HepG2 (cell line): ENCODE data around the gene CCDC57. TPM values are rescaled to one million over a fixed set of nuclear protein-coding genes. Genes with fewer than 3 reads are reported as not detected.

ENCODE experiments used
- AKAP8 ChIP-seq: sonication (generic); formaldehyde crosslinking; IDR thresholded peaks from 2 replicates; pipeline ENCODE4 v1.5.1; 2020; ENCODE audit warnings: mild to moderate bottlenecking, missing genetic modification reagents
- BHLHE40 ChIP-seq: IDR thresholded peaks from 2 replicates; pipeline ENCODE4 v1.6.1; 2011; ENCODE audit warnings: low read length, improper control_type of control experiment
- CHD4 ChIP-seq: fragments of 200-600 bp; sonication (generic); IDR thresholded peaks from 2 replicates; pipeline ENCODE4 v1.7.0; 2017; ENCODE audit warnings: mild to moderate bottlenecking, low read length, borderline replicate concordance
- CREM ChIP-seq, 2 experiments: sonication (generic) in 1 of 2; formaldehyde crosslinking in 1 of 2; IDR thresholded peaks; 2 replicates each; pipeline versions ENCODE4 v1.4.0 to v1.6.1; 2016 to 2020; ENCODE audit warnings: antibody characterized with exemption in 1 of 2, mild to moderate bottlenecking in 1 of 2, missing genetic modification reagents in 1 of 2
- GRHL1 ChIP-seq: sonication (generic); formaldehyde crosslinking; conservative IDR thresholded peaks from 2 replicates; pipeline ENCODE4 v1.8.0; 2022; ENCODE audit warnings: missing genetic modification reagents
- JUN ChIP-seq: sonication (generic); formaldehyde crosslinking; IDR thresholded peaks from 2 replicates; pipeline ENCODE4 v1.4.0; 2020; ENCODE audit warnings: mild to moderate bottlenecking, missing genetic modification reagents
- KLF13 ChIP-seq: sonication (generic); formaldehyde crosslinking; IDR thresholded peaks from 2 replicates; pipeline ENCODE4 v1.4.0; 2020; ENCODE audit warnings: mild to moderate bottlenecking, missing genetic modification reagents
- MXD4 ChIP-seq: IDR thresholded peaks from 2 replicates; pipeline ENCODE4 v1.6.1; 2016; ENCODE audit warnings: mild to moderate bottlenecking, missing biosample characterization, missing genetic modification reagents
- TP53 ChIP-seq: sonication (generic); formaldehyde crosslinking; conservative IDR thresholded peaks from 2 replicates; pipeline ENCODE4 v1.4.0; 2020; ENCODE audit warnings: missing genetic modification reagents
- ZBED4 ChIP-seq: sonication (generic); formaldehyde crosslinking; IDR thresholded peaks from 2 replicates; pipeline ENCODE4 v1.4.0; 2020; ENCODE audit warnings: missing genetic modification reagents, borderline replicate concordance
- ZFX ChIP-seq: sonication (generic); formaldehyde crosslinking; IDR thresholded peaks from 2 replicates; pipeline ENCODE4 v1.4.0; 2020; ENCODE audit warnings: mild to moderate bottlenecking, low read depth, missing genetic modification reagents, moderate library complexity
- ZFYVE20 ChIP-seq: sonication (generic); formaldehyde crosslinking; IDR thresholded peaks from 2 replicates; pipeline ENCODE4 v1.8.0; 2023; ENCODE audit warnings: low read depth, mild to moderate bottlenecking, moderate library complexity, missing genetic modification reagents, borderline replicate concordance
- ZNF558 ChIP-seq: sonication (generic); formaldehyde crosslinking; IDR thresholded peaks from 2 replicates; pipeline ENCODE4 v1.9.0; 2022; ENCODE audit warnings: mild to moderate bottlenecking, missing genetic modification reagents, borderline replicate concordance
- ZNF746 ChIP-seq: sonication (generic); formaldehyde crosslinking; IDR thresholded peaks from 2 replicates; pipeline ENCODE4 v1.8.0; 2022; ENCODE audit warnings: mild to moderate bottlenecking, missing genetic modification reagents
- ZNF761 ChIP-seq: sonication (generic); formaldehyde crosslinking; conservative IDR thresholded peaks from 2 replicates; pipeline ENCODE4 v1.4.0; 2020; ENCODE audit warnings: mild to moderate bottlenecking, missing genetic modification reagents
- ZNF772 ChIP-seq: sonication (generic); formaldehyde crosslinking; IDR thresholded peaks from 2 replicates; pipeline ENCODE4 v1.5.0; 2020; ENCODE audit warnings: mild to moderate bottlenecking, missing genetic modification reagents
- polyA plus RNA-seq, 8 experiments: library from polyadenylated mRNA; depleted of rRNA in 3 of 8; stranded (reverse) in 7 of 8; unstranded in 1 of 8; fragments of >200 nt; fragmentation: Illumina TruSeq in 4 of 8; extraction: Trizol in 4 of 8; gene quantifications; 2 replicates each; pipeline versions ENCODE4 v1.2.1 to v1.2.3, GENCODE V29; 2011 to 2016; ENCODE audit warnings: low read depth in 4 of 8, missing spikeins in 1 of 8, mixed read lengths in 1 of 8; ENCODE audit not compliant: insufficient read depth in 1 of 8
- total RNA-seq, 5 experiments: library from RNA; depleted of rRNA; stranded (reverse); fragments of >200 nt; fragmentation: Illumina TruSeq; extraction: Trizol; gene quantifications; 2 replicates each; pipeline ENCODE4 v1.2.3, GENCODE V29; 2016; ENCODE audit warnings: low read depth in 1 of 5
- TF ChIP-seq, protein P1 (sequence below): sonication (generic); formaldehyde crosslinking; IDR thresholded peaks from 2 replicates; pipeline ENCODE4 v1.4.0; 2020; ENCODE audit warnings: missing genetic modification reagents
- TF ChIP-seq, protein P2 (sequence below): sonication (generic); formaldehyde crosslinking; IDR thresholded peaks from 2 replicates; pipeline ENCODE4 v1.4.0; 2020; ENCODE audit warnings: missing genetic modification reagents; ENCODE audit errors: not compliant biosample characterization

The CCDC57 gene
- total and polyA plus RNA-seq, 2 of the 13 experiments (the other 11 are each of a cell fraction or from before 2014, with no cell fraction given), result 59.3 to 59.9 TPM

DNA sequence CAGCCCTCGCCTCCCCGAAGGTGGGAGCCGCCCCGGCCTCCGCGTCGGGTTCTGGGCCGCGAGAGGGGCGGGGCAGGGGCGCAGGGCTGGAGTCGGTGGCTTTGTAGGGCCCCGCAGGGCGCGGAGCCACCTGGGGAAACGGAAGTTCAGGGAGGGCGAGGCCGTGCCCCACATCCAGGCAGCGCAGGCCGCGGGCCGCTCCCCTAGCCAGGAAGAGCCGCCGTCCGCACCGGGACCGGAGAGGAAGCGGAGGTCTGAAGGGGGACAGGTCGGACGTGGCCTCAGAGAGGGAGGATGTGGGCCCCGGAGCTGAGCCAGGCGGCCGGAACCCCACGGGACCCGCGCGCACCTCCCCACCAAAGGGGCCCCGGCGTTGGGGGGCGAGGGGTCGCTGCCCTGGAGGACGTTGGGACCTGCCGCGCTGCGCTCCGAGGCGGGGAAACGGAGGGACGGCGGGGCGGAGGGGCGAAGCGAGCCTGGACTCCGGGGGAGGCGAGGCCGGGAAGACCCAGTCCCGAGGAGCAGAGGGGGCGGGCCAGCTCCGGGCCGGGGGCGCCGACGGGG lies 15.7 kb upstream of the CCDC57 start (continued):
- 0 out of 2 replicates have a peak, but pooled peaks have one; percentile 29 for TF ChIP-seq ZNF558 (CRISPR knock-in tag)
- no peak for TF ChIP-seq BHLHE40
- peak; percentile 89 for TF ChIP-seq ZFX
- TF ChIP-seq, protein P1, sequence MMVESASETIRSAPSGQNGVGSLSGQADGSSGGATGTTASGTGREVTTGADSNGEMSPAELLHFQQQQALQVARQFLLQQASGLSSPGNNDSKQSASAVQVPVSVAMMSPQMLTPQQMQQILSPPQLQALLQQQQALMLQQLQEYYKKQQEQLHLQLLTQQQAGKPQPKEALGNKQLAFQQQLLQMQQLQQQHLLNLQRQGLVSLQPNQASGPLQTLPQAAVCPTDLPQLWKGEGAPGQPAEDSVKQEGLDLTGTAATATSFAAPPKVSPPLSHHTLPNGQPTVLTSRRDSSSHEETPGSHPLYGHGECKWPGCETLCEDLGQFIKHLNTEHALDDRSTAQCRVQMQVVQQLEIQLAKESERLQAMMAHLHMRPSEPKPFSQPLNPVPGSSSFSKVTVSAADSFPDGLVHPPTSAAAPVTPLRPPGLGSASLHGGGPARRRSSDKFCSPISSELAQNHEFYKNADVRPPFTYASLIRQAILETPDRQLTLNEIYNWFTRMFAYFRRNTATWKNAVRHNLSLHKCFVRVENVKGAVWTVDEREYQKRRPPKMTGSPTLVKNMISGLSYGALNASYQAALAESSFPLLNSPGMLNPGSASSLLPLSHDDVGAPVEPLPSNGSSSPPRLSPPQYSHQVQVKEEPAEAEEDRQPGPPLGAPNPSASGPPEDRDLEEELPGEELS, result no peak
- no peak for TF ChIP-seq JUN (CRISPR knock-in tag)
- TF ChIP-seq ZNF761 (CRISPR knock-in tag), result no peak
- TF ChIP-seq, protein P2, sequence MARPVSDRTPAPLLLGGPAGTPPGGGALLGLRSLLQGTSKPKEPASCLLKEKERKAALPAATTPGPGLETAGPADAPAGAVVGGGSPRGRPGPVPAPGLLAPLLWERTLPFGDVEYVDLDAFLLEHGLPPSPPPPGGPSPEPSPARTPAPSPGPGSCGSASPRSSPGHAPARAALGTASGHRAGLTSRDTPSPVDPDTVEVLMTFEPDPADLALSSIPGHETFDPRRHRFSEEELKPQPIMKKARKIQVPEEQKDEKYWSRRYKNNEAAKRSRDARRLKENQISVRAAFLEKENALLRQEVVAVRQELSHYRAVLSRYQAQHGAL (CRISPR knock-in tag), result no peak
- no peak for TF ChIP-seq MXD4 (CRISPR knock-in tag)
- TF ChIP-seq CHD4, result no peak
- no peak for TF ChIP-seq TP53 (CRISPR knock-in tag)
- no peak for TF ChIP-seq KLF13
- TF ChIP-seq CREM (IDR thresholded peaks at IDR 0.05), result no peak
- no peak for TF ChIP-seq CREM (CRISPR knock-in tag; IDR thresholded peaks at IDR 0.05)
- peak; percentile 70 for TF ChIP-seq ZNF746 (CRISPR knock-in tag)
- TF ChIP-seq GRHL1, result no peak
- TF ChIP-seq AKAP8, result peak; percentile 69; the same call in 1 of the 2 replicates
- no peak for TF ChIP-seq ZFYVE20 (CRISPR knock-in tag)
- TF ChIP-seq ZBED4 (CRISPR knock-in tag), result no peak
- TF ChIP-seq ZNF772 (CRISPR knock-in tag), result no peak
